MM.1S (cell line): Measurements from ENCODE around the gene DLG5.

ENCODE experiments used
- EZH2 ChIP-seq: fragments of 300-600 bp; sonication (generic); optimal IDR thresholded peaks from 2 replicates; pipeline ENCODE3; 2017; ENCODE audit warnings: low read depth, mild to moderate bottlenecking, antibody characterized with exemption, low read length, mixed read lengths
- EZH2phosphoT487 ChIP-seq: fragments of 300-600 bp; sonication (generic); IDR thresholded peaks from 2 replicates; pipeline ENCODE4 v1.6.1; 2018; ENCODE audit warnings: antibody characterized with exemption, low read length
- TF ChIP-seq, protein P1 (sequence below): fragments of 300-600 bp; sonication (generic); IDR thresholded peaks from 2 replicates; pipeline ENCODE4 v1.5.1; 2016; ENCODE audit warnings: antibody characterized with exemption, low read length, mixed read lengths

DNA sequence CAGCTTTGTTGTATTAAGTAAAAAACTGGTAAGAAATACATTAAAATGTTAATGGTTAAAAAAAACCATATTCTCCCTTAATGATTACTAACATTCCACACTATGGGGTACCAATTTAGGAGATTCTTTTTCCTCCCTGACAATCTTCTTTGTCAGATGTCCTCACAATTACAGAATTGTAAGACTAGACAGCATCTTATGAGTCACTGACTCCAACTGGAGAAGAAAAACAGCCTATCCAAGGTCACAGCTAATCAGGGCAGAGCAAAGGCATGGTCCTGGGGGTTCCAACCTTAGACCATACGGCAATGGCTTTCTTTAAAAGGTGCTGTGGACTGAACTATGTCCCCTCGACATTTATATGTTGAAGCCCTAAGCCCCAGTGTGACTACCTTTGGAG lies 127.6 kb downstream of the DLG5 start:
- TF ChIP-seq, protein P1, sequence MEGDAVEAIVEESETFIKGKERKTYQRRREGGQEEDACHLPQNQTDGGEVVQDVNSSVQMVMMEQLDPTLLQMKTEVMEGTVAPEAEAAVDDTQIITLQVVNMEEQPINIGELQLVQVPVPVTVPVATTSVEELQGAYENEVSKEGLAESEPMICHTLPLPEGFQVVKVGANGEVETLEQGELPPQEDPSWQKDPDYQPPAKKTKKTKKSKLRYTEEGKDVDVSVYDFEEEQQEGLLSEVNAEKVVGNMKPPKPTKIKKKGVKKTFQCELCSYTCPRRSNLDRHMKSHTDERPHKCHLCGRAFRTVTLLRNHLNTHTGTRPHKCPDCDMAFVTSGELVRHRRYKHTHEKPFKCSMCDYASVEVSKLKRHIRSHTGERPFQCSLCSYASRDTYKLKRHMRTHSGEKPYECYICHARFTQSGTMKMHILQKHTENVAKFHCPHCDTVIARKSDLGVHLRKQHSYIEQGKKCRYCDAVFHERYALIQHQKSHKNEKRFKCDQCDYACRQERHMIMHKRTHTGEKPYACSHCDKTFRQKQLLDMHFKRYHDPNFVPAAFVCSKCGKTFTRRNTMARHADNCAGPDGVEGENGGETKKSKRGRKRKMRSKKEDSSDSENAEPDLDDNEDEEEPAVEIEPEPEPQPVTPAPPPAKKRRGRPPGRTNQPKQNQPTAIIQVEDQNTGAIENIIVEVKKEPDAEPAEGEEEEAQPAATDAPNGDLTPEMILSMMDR: no peak
- no peak for TF ChIP-seq EZH2
- no peak for TF ChIP-seq EZH2phosphoT487
